AG10803 (cell line): ENCODE data around the gene TWSG1.
"Not testable (repeated sequence)": the region's sequence is repeated elsewhere in the genome, so short reads cannot be mapped to it uniquely, and the experiment has no call there.

ENCODE experiments used
- DNase-seq: peaks from one replicate; pipeline ENCODE4 v3.0.0; 2010; ENCODE audit warnings: low read depth
- H3K4me3 ChIP-seq: 2 replicates; pipeline ENCODE4 v1.5.1; 2011; ENCODE audit warnings: mild to moderate bottlenecking, low read length, control low read depth
- TF ChIP-seq, protein P1 (sequence below): conservative IDR thresholded peaks from 2 replicates; pipeline ENCODE4 v1.5.1; 2011; ENCODE audit warnings: mild to moderate bottlenecking, low read length, control low read depth, inconsistent platforms

TWSG1 gene

GRCh38 chr18:9421901-9422327, 87.3 kb downstream of the TWSG1 start:
- H3K4me3 ChIP-seq: no peak overlapping the region
- no peak for DNase-seq
- TF ChIP-seq, protein P1, sequence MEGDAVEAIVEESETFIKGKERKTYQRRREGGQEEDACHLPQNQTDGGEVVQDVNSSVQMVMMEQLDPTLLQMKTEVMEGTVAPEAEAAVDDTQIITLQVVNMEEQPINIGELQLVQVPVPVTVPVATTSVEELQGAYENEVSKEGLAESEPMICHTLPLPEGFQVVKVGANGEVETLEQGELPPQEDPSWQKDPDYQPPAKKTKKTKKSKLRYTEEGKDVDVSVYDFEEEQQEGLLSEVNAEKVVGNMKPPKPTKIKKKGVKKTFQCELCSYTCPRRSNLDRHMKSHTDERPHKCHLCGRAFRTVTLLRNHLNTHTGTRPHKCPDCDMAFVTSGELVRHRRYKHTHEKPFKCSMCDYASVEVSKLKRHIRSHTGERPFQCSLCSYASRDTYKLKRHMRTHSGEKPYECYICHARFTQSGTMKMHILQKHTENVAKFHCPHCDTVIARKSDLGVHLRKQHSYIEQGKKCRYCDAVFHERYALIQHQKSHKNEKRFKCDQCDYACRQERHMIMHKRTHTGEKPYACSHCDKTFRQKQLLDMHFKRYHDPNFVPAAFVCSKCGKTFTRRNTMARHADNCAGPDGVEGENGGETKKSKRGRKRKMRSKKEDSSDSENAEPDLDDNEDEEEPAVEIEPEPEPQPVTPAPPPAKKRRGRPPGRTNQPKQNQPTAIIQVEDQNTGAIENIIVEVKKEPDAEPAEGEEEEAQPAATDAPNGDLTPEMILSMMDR: no peak

DNA sequence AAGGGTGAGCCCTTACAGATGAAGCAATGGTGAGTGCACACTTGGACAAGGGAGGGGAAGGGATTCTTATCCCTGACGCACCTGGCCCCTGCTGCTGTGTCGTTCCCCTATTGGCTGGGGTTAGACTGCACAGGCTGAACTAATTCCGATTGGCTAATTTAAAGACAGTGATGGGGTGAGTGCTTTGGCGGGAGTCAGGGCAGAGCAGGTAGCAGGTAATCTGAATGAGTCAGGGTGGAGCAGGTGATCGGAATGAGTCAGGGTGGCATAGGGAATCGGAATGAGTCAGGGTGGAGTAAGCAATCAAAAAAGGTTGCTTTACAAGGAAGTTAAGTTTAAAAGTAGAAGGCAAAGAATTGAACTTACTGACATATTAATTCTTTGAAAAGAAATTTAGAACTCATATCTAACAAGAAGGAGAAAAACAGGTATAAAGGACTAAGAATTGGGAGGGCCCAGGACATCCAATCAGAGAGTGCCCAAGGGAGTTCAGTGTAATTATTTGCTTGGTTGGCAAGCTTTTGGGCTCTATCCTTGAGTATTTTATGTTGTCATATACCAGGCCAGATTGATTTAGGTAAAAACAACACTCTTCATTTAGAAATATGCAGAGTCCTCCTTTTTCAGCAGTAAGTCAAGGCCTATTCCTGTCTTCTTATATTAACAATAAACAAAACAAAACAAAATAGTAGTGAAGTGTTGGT, 88.4 kb downstream of the TWSG1 start:
- TF ChIP-seq, protein P1: no peak
- no peak for DNase-seq
- no peak overlapping the region for H3K4me3 ChIP-seq

DNA sequence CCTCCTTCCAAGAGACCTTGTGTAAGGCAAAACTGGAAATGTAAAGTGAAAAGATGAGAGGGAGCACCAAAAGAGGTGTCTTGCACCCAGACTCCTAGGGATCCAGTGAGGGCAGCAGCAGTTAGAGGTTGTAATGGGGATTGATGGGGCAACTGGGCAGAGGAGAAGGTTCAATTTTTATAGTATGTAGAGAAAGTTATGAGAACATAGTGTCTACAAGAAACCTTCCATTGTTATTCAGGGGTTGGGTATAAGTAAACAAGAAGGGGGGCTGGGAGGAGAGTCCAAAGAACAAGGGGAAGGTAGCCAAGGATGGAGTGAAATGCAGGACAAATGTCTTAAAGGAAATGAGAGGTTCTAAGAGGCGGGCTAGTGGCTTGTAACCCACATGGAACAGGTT, 89.1 kb downstream of the TWSG1 start:
- not testable (repeated sequence) for DNase-seq

DNA sequence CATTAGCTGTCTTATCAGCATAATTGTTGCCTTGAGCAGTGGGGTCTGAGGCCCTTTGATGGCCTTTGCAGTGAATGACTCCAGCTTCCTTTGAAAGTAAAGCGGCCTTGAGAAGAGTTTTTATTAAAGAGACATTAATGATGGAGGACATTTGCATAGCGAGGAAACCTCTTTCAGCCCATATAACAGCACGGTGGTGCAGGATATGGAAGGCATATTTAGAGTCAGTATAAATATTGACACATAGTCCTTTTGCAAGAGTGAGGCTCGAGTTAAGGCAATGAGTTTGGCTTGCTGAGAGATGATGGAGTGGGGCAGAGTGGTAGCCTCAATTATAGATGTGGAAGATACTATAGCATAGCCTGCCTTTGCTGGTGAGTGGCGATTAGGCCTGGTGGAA, 89.7 kb downstream of the TWSG1 start:
- DNase-seq, H3K4me3 ChIP-seq: not testable (repeated sequence)

More for the DNA sequence above, 89.1 kb downstream of the TWSG1 start:
- H3K4me3 ChIP-seq: not testable (repeated sequence)

GRCh38 chr18:9426753-9427152, 92.2 kb downstream of the TWSG1 start:
- DNase-seq: no peak
- H3K4me3 ChIP-seq: no peak overlapping the region
- TF ChIP-seq, protein P1: no peak

DNA sequence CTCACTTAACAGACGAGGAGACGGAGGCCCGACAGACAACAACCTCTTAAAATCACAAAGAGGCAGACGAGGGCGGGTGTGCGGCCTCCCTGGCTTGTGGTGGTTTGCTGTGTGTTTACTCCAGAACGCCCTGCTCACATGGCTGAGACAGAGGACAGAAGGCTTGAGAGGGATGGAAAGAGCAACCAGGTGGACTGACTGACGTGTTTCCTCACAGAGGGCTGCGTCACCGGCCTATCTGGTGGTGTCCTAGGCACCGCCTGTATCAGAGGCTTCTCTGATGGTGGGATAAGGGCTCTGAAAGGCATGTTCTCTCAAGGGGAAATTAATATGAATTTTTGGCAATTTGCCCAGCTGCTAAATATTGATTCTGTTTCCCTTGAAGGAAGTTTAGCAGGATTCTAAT, 93.7 kb downstream of the TWSG1 start:
- DNase-seq: no peak
- TF ChIP-seq, protein P1: no peak
- H3K4me3 ChIP-seq: no peak overlapping the region

- TF ChIP-seq, protein P1: no peak
- H3K4me3 ChIP-seq: no peak overlapping the region
- peak; percentile 52 for DNase-seq
Observed at GRCh38 chr18:9428862-9429661, 94.5 kb downstream of the TWSG1 start.

GRCh38 chr18:9429662-9429993, 95.1 kb downstream of the TWSG1 start:
- TF ChIP-seq, protein P1: no peak
- DNase-seq: peak; percentile 92
- no peak overlapping the region for H3K4me3 ChIP-seq

DNA sequence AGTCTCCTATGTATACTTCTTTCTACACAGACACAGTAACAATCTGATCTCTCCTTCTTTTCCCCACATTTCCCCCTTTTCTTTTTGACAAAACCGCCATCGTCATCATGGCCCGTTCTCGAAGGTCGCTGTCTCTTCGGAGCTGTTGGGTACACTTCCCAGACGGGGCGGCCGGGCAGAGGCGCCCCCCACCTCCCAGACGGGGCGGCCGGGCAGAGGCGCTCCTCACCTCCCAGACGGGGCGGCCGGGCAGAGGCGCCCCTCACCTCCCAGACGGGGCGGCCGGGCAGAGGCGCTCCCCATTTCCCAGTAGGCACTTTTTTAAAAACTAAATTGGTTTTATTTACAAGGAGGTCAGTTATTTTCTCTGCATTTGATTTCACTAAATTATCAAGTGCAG, 95.7 kb downstream of the TWSG1 start:
- not testable (repeated sequence) for H3K4me3 ChIP-seq, DNase-seq
